K562 (cell line): ENCODE data around the gene ZRANB1.

Experiments
- MCM5 ChIP-seq: fragments of 450-650 bp; IDR thresholded peaks from 2 replicates; pipeline ENCODE4 v1.6.1; 2016; ENCODE audit warnings: low read depth
- ZSCAN32 ChIP-seq: fragments of 450-650 bp; formaldehyde crosslinking; IDR thresholded peaks from 2 replicates; pipeline ENCODE4 v1.4.0; 2020; ENCODE audit warnings: mild to moderate bottlenecking, moderate library complexity
- TF ChIP-seq, protein P1 (sequence below), 2 experiments: fragments of 450-650 bp; formaldehyde crosslinking in 1 of 2; IDR thresholded peaks; 2 replicates each; pipeline versions ENCODE4 v1.4.0 to v1.6.1; 2014 to 2020; ENCODE audit warnings: mild to moderate bottlenecking in 2 of 2, borderline replicate concordance in 1 of 2, low read depth in 1 of 2

DNA sequence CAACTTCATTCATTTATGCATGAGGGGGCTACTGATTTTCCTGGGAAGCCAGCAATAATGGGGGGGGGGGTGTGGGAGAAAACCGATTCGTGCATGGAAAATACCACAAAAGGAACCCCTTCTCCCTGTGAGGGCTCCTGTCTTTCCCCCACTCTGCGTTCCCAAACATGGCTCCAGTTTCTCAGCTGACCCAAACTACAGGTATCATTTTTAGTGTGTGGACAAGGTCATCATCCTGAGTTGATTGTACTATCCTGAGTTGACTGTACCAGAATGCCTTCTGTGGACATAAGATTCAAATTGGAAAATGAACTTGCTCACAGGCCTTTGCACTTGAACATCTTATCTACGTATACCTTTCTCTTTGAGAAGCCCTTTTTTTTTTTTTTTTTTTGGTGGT lies 49.9 kb downstream of the ZRANB1 start:
- TF ChIP-seq ZSCAN32 (CRISPR knock-in tag) (no peak), MCM5 (no peak)
- TF ChIP-seq, protein P1, sequence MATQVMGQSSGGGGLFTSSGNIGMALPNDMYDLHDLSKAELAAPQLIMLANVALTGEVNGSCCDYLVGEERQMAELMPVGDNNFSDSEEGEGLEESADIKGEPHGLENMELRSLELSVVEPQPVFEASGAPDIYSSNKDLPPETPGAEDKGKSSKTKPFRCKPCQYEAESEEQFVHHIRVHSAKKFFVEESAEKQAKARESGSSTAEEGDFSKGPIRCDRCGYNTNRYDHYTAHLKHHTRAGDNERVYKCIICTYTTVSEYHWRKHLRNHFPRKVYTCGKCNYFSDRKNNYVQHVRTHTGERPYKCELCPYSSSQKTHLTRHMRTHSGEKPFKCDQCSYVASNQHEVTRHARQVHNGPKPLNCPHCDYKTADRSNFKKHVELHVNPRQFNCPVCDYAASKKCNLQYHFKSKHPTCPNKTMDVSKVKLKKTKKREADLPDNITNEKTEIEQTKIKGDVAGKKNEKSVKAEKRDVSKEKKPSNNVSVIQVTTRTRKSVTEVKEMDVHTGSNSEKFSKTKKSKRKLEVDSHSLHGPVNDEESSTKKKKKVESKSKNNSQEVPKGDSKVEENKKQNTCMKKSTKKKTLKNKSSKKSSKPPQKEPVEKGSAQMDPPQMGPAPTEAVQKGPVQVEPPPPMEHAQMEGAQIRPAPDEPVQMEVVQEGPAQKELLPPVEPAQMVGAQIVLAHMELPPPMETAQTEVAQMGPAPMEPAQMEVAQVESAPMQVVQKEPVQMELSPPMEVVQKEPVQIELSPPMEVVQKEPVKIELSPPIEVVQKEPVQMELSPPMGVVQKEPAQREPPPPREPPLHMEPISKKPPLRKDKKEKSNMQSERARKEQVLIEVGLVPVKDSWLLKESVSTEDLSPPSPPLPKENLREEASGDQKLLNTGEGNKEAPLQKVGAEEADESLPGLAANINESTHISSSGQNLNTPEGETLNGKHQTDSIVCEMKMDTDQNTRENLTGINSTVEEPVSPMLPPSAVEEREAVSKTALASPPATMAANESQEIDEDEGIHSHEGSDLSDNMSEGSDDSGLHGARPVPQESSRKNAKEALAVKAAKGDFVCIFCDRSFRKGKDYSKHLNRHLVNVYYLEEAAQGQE (IDR thresholded peaks at IDR 0.05; ENCODE audit: borderline replicate concordance): no peak
- TF ChIP-seq, protein P1 (CRISPR knock-in tag; IDR thresholded peaks at IDR 0.05; ENCODE audit: low read depth): no peak
